AG10803 (cell line): ENCODE measurements around the gene CEP126.

Experiments used
- DNase-seq: peaks from one replicate; pipeline ENCODE4 v3.0.0; 2010; ENCODE audit warnings: low read depth
- H3K4me3 ChIP-seq: 2 replicates; pipeline ENCODE4 v1.5.1; 2011; ENCODE audit warnings: mild to moderate bottlenecking, low read length, control low read depth
- TF ChIP-seq, protein P1 (sequence below): conservative IDR thresholded peaks from 2 replicates; pipeline ENCODE4 v1.5.1; 2011; ENCODE audit warnings: mild to moderate bottlenecking, low read length, control low read depth, inconsistent platforms

Gene CEP126

GRCh38 chr11:101914738-101915426, at the start of gene CEP126:
CEP126 (plus strand) TSS chr11:101915010; CDS start chr11:101915285, 275 bp downstream.
- H3K4me3 ChIP-seq, result peak within 1 kb of the TSS; percentile 83
- TF ChIP-seq, protein P1, sequence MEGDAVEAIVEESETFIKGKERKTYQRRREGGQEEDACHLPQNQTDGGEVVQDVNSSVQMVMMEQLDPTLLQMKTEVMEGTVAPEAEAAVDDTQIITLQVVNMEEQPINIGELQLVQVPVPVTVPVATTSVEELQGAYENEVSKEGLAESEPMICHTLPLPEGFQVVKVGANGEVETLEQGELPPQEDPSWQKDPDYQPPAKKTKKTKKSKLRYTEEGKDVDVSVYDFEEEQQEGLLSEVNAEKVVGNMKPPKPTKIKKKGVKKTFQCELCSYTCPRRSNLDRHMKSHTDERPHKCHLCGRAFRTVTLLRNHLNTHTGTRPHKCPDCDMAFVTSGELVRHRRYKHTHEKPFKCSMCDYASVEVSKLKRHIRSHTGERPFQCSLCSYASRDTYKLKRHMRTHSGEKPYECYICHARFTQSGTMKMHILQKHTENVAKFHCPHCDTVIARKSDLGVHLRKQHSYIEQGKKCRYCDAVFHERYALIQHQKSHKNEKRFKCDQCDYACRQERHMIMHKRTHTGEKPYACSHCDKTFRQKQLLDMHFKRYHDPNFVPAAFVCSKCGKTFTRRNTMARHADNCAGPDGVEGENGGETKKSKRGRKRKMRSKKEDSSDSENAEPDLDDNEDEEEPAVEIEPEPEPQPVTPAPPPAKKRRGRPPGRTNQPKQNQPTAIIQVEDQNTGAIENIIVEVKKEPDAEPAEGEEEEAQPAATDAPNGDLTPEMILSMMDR, result peak; percentile 45
- peak; percentile 95 for DNase-seq

DNA sequence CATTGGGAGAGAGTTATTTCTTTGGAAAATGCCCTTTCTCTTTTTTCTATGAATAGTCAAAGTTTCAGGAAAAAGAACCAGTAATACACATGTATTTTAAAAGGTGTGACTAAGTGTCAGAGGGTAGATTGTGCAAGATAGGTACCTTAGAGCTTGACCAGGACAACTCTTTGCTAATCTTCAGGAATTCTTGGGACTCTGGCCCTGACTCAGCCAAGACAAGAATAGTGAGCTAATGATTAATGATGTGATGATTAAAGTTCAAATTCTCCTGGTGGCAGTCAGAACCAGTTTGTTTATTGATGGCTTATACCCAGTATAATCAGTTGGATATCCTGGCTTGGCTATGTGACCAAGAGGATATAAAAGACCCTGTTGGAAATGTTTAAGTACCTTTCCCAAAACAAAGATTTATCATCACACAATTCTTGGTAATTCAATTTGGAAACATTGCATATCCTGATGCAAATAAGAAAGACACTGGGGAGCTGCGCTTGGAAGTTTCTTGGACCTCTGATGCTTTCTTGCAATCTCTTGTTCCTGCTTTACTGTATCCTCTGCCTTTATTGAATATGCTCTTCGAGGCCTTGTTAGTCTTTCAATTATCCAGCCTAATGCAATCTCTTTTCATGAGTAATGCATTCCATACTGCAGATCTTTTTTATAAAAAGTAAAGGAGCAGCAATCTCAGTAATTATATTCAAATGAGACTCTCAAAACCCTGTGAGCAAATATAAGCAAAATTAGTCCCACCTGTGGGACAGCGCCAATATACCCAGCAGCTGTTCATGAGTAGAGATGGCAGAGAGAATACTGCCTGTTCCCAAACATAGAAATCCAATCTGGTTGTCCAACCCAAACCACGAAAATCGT, 48.0 kb upstream of the CEP126 start:
- TF ChIP-seq, protein P1, result no peak
- H3K4me3 ChIP-seq, result no peak overlapping the region
- peak; percentile 68 for DNase-seq

- no peak for DNase-seq
- H3K4me3 ChIP-seq, result no peak overlapping the region
- TF ChIP-seq, protein P1, result no peak
Observed at GRCh38 chr11:101867951-101868350, 46.9 kb upstream of the CEP126 start.

- peak; percentile 60 for DNase-seq
- no peak overlapping the region for H3K4me3 ChIP-seq
- TF ChIP-seq, protein P1, result peak; percentile 36
Observed at GRCh38 chr11:101870510-101870909, 44.3 kb upstream of the CEP126 start.

- H3K4me3 ChIP-seq, result no peak overlapping the region
- peak; percentile 11 for DNase-seq
- TF ChIP-seq, protein P1, result no peak
Observed at GRCh38 chr11:101872171-101872882, 42.5 kb upstream of the CEP126 start.

GRCh38 chr11:101880222-101880621, 34.6 kb upstream of the CEP126 start:
- peak; percentile 77 for DNase-seq

More at GRCh38 chr11:101880222-101880621, 34.6 kb upstream of the CEP126 start:
- TF ChIP-seq, protein P1, result peak; percentile 61
- H3K4me3 ChIP-seq, result no peak overlapping the region
